Astrocyte (in vitro differentiated cells and primary cell): ENCODE results near the gene GPC3.

ENCODE experiments used
- EZH2 ChIP-seq: IDR thresholded peaks from 2 replicates; pipeline ENCODE4 v1.6.1; 2012; ENCODE audit warnings: mild to moderate bottlenecking, low read length, inconsistent platforms; ENCODE audit not compliant: insufficient read depth
- TF ChIP-seq, protein P1 (sequence below): IDR thresholded peaks from 2 replicates; pipeline ENCODE4 v1.5.1; 2011; ENCODE audit warnings: low read depth, mild to moderate bottlenecking, inconsistent platforms, low read length, moderate library complexity; ENCODE audit not compliant: insufficient read depth

DNA sequence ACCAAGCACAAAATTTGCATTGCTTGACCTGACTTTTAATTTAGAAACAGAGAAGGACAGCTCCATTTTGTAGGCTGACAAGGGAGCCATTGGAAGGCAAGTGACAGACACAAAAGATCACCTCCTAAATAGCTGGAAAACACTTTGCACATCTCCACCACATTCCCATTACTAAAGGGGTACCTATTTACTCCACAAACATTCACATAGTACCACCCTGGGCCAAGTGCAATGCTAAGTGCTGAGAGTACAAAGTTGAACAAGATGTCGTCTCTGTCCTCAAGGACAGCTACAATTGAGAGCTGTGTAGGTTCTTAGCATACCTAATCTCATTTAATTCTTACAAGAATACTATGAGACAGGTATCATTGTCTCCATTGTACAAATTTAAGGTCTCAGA, 417.3 kb downstream of the GPC3 start:
- TF ChIP-seq, protein P1, sequence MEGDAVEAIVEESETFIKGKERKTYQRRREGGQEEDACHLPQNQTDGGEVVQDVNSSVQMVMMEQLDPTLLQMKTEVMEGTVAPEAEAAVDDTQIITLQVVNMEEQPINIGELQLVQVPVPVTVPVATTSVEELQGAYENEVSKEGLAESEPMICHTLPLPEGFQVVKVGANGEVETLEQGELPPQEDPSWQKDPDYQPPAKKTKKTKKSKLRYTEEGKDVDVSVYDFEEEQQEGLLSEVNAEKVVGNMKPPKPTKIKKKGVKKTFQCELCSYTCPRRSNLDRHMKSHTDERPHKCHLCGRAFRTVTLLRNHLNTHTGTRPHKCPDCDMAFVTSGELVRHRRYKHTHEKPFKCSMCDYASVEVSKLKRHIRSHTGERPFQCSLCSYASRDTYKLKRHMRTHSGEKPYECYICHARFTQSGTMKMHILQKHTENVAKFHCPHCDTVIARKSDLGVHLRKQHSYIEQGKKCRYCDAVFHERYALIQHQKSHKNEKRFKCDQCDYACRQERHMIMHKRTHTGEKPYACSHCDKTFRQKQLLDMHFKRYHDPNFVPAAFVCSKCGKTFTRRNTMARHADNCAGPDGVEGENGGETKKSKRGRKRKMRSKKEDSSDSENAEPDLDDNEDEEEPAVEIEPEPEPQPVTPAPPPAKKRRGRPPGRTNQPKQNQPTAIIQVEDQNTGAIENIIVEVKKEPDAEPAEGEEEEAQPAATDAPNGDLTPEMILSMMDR = no peak
- no peak for TF ChIP-seq EZH2
